ENCODE measurements around the gene SLC39A12.

GRCh38 chr10:17992266-17992665, 40.5 kb downstream of the SLC39A12 start:
- TF ChIP-seq CTCF (IDR thresholded peaks at IDR 0.05), result no peak
- TF ChIP-seq POLR2A (IDR thresholded peaks at IDR 0.05), result no peak

Measured in stomach (tissue), 4 donors.